Muscle of leg (tissue), 11 donors: Measurements from ENCODE around the gene LOX. TPM values are rescaled to one million over a fixed set of nuclear protein-coding genes. Genes with fewer than 3 reads are reported as not detected.

Experiments used
- DNase-seq: peaks from one replicate; pipeline ENCODE4 v3.0.0; 2013
- H3K27ac ChIP-seq: one replicate; pipeline ENCODE4 v1.5.1; 2013; ENCODE audit warnings: mild to moderate bottlenecking, low read length, control low read depth
- H3K27me3 ChIP-seq: one replicate; pipeline ENCODE4 v1.6.1; 2013; ENCODE audit warnings: low read length; ENCODE audit not compliant: control insufficient read depth, insufficient read depth
- H3K36me3 ChIP-seq: one replicate; pipeline ENCODE4 v1.6.1; 2013; ENCODE audit warnings: low read length; ENCODE audit not compliant: control insufficient read depth, insufficient read depth
- H3K4me1 ChIP-seq: one replicate; pipeline ENCODE4 v1.6.1; 2013; ENCODE audit warnings: low read length; ENCODE audit not compliant: control insufficient read depth, insufficient read depth
- H3K4me3 ChIP-seq: one replicate; pipeline ENCODE4 v1.5.1; 2013; ENCODE audit warnings: low read length, control low read depth
- H3K9me3 ChIP-seq: replicated peaks from 2 replicates; pipeline ENCODE4 v1.6.1; 2013; ENCODE audit warnings: low read depth, low read length; ENCODE audit not compliant: control insufficient read depth
- WGBS: methylation state at CpG from one replicate; pipeline ENCODE4 v1.1.5; 2013; ENCODE audit warnings: missing lambda C conversion rate; ENCODE audit not compliant: insufficient coverage; 5-methylcytosine and 5-hydroxymethylcytosine counted together
- polyA plus RNA-seq, 8 donors: library from polyadenylated mRNA; unstranded; fragments of 120-200 nt; gene quantifications; one replicate each; pipeline versions ENCODE4 v1.2.1 to v1.2.3, GENCODE V29; 2013; ENCODE audit warnings: inconsistent platforms in 1 of 8, low replicate concordance in 1 of 8; ENCODE audit not compliant: insufficient read length in 8 of 8, insufficient read depth in 1 of 8
- total RNA-seq: library from RNA; stranded (reverse); fragments of 120-200 nt; gene quantifications from one replicate; pipeline ENCODE4 v1.2.4, GENCODE V29; 2013

LOX gene
- total and polyA plus RNA-seq, 9 donors = 26.6 to 139 (median 51.9) TPM

GRCh38 chr5:122119205-122119604 lies 41.1 kb upstream of the LOX start:
- Histone ChIP-seq H3K9me3 (no peaks in the 10 kb centered on the region), H3K4me1 (peaks cover 6% of the 10 kb centered on the region), H3K27me3 (no peaks in the 10 kb centered on the region), H3K4me3 (no peak overlapping the region), H3K27ac (no peak overlapping the region), H3K36me3 (no peaks in the 10 kb centered on the region)
- WGBS = 54% methylated on average over 3 of the region's 3 CpGs
- no peak for DNase-seq

DNA sequence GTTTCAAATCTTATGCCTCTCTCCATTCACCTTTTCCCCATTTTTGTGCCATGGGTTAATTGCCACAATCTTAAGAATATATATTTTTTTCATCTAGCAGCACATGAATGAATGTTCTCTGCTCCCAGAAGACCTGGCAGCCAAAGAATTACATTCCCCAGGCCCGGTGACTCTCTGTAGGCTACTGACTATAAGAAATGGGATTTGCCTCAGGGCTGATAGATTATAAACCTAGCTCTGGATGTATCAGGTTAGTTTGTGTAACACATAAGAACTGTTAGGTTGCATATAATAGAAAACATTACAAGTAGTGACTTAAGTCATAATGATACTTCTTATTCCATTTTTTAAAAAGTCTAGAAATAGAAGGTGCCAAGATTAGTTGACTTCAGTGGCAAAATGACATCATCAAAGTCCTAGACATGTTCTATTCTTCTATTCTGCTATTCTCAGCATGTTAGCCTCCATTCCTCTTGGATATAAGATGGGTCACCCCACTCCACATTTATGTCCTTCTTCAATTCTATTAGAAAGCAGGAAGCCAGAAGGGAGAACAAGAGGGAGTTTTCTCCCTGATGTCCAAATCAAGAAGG lies 40.4 kb upstream of the LOX start:
- H3K4me3 ChIP-seq = no peak overlapping the region
- no peak for DNase-seq
- no peaks in the 10 kb centered on the region for H3K36me3 ChIP-seq
- H3K27me3 ChIP-seq = no peaks in the 10 kb centered on the region
- no CpG with 5 or more reads among the region's 1 CpG for WGBS
- H3K27ac ChIP-seq = no peak overlapping the region
- H3K4me1 ChIP-seq = peaks cover 6% of the 10 kb centered on the region
- H3K9me3 ChIP-seq = no peaks in the 10 kb centered on the region

- peak; percentile 86 for DNase-seq
- H3K9me3 ChIP-seq = no peaks in the 10 kb centered on the region
- 40% methylated on average over 1 of the region's 2 CpGs for WGBS
- H3K27ac ChIP-seq = peak overlapping the region; percentile 17
- H3K4me1 ChIP-seq = peaks cover 10% of the 10 kb centered on the region
- no peaks in the 10 kb centered on the region for H3K36me3 ChIP-seq
- no peak overlapping the region for H3K4me3 ChIP-seq
- H3K27me3 ChIP-seq = no peaks in the 10 kb centered on the region
Observed at GRCh38 chr5:122114501-122114900, 36.4 kb upstream of the LOX start.

GRCh38 chr5:122112733-122113558 lies 34.9 kb upstream of the LOX start:
- 100% methylated on average over 2 of the region's 6 CpGs for WGBS
- no peak for DNase-seq
- Histone ChIP-seq H3K4me1 (peaks cover 10% of the 10 kb centered on the region), H3K36me3 (no peaks in the 10 kb centered on the region), H3K9me3 (no peaks in the 10 kb centered on the region), H3K27me3 (no peaks in the 10 kb centered on the region), H3K4me3 (no peak overlapping the region), H3K27ac (no peak overlapping the region)

DNA sequence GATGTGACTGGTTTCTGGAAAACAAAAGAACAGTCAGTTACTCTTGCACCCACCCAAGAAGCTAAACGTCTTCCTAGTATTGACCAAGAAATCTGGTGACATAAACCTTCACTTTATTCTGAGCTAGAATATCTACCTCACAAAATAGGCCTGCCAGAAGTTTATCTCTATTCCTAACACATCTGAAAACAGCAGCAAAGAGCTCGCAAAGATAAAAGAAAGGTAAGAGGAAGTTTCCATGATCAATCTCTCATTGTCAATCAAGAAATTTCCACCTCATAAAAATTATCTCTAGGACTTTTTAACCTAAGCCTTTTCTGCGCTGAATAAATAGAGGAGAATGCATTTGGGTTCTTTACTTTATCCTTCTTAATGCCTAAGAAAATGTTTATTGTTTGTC lies 34.0 kb upstream of the LOX start:
- H3K4me1 ChIP-seq = peaks cover 10% of the 10 kb centered on the region
- WGBS = 60% methylated on average over 1 of the region's 3 CpGs
- no peak overlapping the region for H3K27ac ChIP-seq
- no peak overlapping the region for H3K4me3 ChIP-seq
- H3K9me3 ChIP-seq = no peaks in the 10 kb centered on the region
- no peaks in the 10 kb centered on the region for H3K36me3 ChIP-seq
- no peaks in the 10 kb centered on the region for H3K27me3 ChIP-seq
- no peak for DNase-seq

DNA sequence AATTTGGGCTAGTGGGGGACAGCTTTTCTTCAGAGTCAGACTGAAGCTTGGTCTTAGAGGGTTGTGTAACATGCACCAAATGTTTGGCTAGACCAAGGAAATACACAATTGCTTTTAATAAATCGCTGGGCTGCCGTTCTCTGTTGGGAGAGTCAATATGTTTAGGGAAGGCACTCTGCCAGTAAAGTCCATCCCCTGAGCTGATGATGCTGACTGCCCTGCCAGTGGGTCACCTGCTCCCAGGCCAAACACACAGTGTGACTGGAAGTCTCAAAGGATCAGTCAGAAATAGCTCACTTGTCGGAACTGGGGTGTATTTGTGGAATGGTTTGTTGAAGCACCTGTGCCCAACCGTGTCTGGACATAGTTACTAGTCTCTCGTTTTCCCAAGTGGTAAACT lies 33.4 kb upstream of the LOX start:
- H3K4me3 ChIP-seq = no peak overlapping the region
- no peaks in the 10 kb centered on the region for H3K36me3 ChIP-seq
- H3K27me3 ChIP-seq = no peaks in the 10 kb centered on the region
- peak overlapping the region; percentile 45 for H3K27ac ChIP-seq
- H3K4me1 ChIP-seq = peaks cover 10% of the 10 kb centered on the region
- peak; percentile 91 for DNase-seq
- no peaks in the 10 kb centered on the region for H3K9me3 ChIP-seq
- 34% methylated on average over 4 of the region's 5 CpGs for WGBS

DNA sequence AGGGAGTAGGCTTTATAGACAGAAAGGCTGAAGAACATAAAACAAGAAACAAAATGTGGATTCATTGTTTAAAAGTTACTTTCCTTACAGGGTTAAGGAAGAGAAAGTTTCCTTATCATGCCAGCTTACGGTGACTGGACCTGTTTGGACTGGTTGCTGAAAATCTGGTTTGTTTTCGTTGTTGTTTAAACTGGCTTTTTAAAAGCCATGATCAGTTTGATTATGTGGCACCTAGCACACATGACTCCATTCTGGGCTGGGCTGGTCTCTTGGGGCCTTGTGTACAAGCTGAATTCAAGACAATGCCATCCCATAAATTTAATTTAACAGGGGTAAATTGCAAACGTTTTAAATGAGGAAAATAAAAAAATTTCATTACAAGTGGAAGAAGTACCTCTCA lies 32.9 kb upstream of the LOX start:
- no peak for DNase-seq
- WGBS = 80% methylated on average over 1 of the region's 3 CpGs

DNA sequence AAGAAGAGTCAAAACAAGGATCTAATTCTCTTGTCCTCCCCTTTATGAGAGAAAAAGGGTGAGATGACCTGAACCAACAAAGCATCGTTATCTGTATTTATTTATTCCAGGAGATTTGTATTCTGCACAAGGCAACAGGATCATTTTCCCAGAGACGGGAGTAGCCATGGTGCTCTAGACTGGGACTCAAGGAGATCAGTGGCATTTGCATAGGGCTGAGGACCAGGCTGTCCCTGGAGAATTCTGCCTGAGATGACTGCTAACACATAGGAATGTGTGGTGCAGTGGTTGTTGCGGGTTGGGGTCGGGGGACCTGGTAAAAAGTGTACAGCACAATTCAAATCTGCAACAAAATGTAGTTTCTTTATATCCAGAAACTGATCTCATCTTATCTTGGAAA lies 29.0 kb upstream of the LOX start:
- no peaks in the 10 kb centered on the region for H3K36me3 ChIP-seq
- peaks cover 2% of the 10 kb centered on the region for H3K4me1 ChIP-seq
- no peak overlapping the region for H3K27ac ChIP-seq
- no peaks in the 10 kb centered on the region for H3K27me3 ChIP-seq
- no peak for DNase-seq
- no peak overlapping the region for H3K4me3 ChIP-seq
- WGBS = no CpG with 5 or more reads among the region's 4 CpGs
- H3K9me3 ChIP-seq = no peaks in the 10 kb centered on the region

More for the DNA sequence above, 32.9 kb upstream of the LOX start:
- Histone ChIP-seq H3K27me3 (no peaks in the 10 kb centered on the region), H3K4me3 (no peak overlapping the region), H3K27ac (no peak overlapping the region), H3K36me3 (no peaks in the 10 kb centered on the region), H3K9me3 (no peaks in the 10 kb centered on the region), H3K4me1 (peaks cover 10% of the 10 kb centered on the region)

DNA sequence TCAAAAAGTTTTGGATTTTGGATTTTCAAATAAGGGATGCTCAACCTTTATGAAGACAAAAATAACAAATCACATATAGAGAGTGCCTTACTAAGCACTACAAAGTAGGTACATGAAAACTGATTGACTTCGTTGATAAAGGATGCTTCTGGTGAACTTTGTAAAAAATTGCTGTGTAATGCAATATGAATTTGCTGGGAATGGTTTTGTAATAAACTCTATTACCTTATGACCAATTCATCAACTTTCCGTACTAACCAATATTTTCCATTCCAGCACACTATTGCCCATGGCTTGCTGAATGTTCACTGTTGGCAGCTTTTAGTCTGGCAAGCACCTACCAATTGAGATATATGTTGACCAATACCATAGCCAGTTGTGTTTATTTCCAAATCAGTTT lies 27.9 kb upstream of the LOX start:
- no CpG with 5 or more reads among the region's 2 CpGs for WGBS
- no peaks in the 10 kb centered on the region for H3K9me3 ChIP-seq
- no peaks in the 10 kb centered on the region for H3K4me1 ChIP-seq
- H3K27me3 ChIP-seq = no peaks in the 10 kb centered on the region
- no peak overlapping the region for H3K4me3 ChIP-seq
- no peaks in the 10 kb centered on the region for H3K36me3 ChIP-seq
- H3K27ac ChIP-seq = no peak overlapping the region
- no peak for DNase-seq

DNA sequence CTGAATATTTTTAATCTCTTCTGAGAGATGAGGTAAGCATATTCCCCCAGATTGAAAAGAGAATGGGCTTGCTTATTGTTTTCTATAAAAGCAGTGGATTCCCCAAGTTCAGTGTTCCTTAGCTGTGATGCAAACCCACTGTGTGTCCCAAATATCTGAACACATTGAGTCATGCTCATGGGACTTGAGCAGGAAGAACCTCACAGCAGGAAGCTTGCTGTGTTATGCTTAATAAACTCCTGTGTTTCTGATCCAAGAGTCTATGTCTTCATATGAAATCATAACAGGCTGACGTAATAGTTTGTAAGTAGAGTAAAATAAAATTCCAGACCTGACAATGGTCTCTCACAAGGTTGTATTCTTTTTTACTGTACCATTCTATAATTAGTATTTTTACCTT lies 24.8 kb upstream of the LOX start:
- Histone ChIP-seq H3K27ac (no peak overlapping the region), H3K36me3 (no peaks in the 10 kb centered on the region), H3K4me3 (no peak overlapping the region), H3K9me3 (no peaks in the 10 kb centered on the region), H3K27me3 (no peaks in the 10 kb centered on the region), H3K4me1 (no peaks in the 10 kb centered on the region)
- no CpG with 5 or more reads among the region's 1 CpG for WGBS
- peak; percentile 53 for DNase-seq
